A549 (cell line): Measurements from ENCODE around the gene SLC4A3. TPM values are rescaled to one million over a fixed set of nuclear protein-coding genes. Genes with fewer than 3 reads are reported as not detected.

Experiments used
- ATAC-seq, 2 experiments: fragments of 200-7000 bp in 1 of 2; fragments of >200 bp in 1 of 2; cut with Nextera tagmentation in 1 of 2; cut with Tn5 transposase in 1 of 2; 3 replicates each; pipeline versions ENCODE4 v1.8.0 to v1.9.1; 2018 to 2020; ENCODE audit warnings: mild to moderate bottlenecking in 1 of 2, moderate library complexity in 1 of 2
- CTCF ChIA-PET: fragments of 300-600 bp; sonication (Branson Sonifier 250); formaldehyde crosslinking; extraction: SDS; loops from one replicate; lab custom pipeline; 2021; ENCODE audit warnings: antibody characterized with exemption, inconsistent platforms; lab: Yijun Ruan, JAX
- POLR2A ChIA-PET: fragments of 350-600 bp; formaldehyde crosslinking; extraction: SDS; loops from one replicate; lab custom pipeline; 2021; ENCODE audit warnings: antibody characterized with exemption, inconsistent platforms; lab: Yijun Ruan, JAX
- DNase-seq, 2 experiments: peaks; one replicate each; pipeline versions ENCODE4 v3.0.0 to v3.0.0-alpha.2; 2011 to 2016; ENCODE audit warnings: low read depth in 1 of 2, low spot score in 1 of 2
- FAIRE-seq: peaks from 2 replicates; lab custom pipeline; 2011; peaks lifted over from hg19 to GRCh38; lab: Jason Lieb, UNC
- H3K27ac ChIP-seq, 2 experiments: fragments of >200 bp; sonication (Bioruptor Twin); formaldehyde crosslinking; 3 replicates each; pipeline ENCODE4 v1.5.1; 2016 to 2017
- H3K4me1 ChIP-seq: fragments of >200 bp; sonication (Bioruptor Twin); formaldehyde crosslinking; 3 replicates; pipeline ENCODE4 v1.6.1; 2016
- H3K4me2 ChIP-seq: fragments of >200 bp; sonication (Bioruptor Twin); formaldehyde crosslinking; 3 replicates; pipeline ENCODE4 v1.6.1; 2016
- H3K4me3 ChIP-seq: fragments of >200 bp; sonication (Bioruptor Twin); formaldehyde crosslinking; 3 replicates; pipeline ENCODE4 v1.5.1; 2016
- H3K9me3 ChIP-seq: fragments of >200 bp; sonication (Bioruptor Twin); formaldehyde crosslinking; 3 replicates; pipeline ENCODE4 v1.6.1; 2016
- BHLHE40 ChIP-seq: IDR thresholded peaks from 2 replicates; pipeline ENCODE4 v1.6.1; 2012; ENCODE audit warnings: low read depth, low read length, inconsistent platforms
- CBX2 ChIP-seq: fragments of 200-600 bp; sonication (generic); IDR thresholded peaks from 2 replicates; pipeline ENCODE4 v1.6.1; 2016; ENCODE audit warnings: low read depth, mild to moderate bottlenecking, borderline replicate concordance
- CBX8 ChIP-seq: fragments of 200-600 bp; sonication (generic); IDR thresholded peaks from 2 replicates; pipeline ENCODE4 v1.6.1; 2016
- CTCF ChIP-seq: fragments of >200 bp; sonication (Bioruptor Twin); formaldehyde crosslinking; IDR thresholded peaks from 3 replicates; pipeline ENCODE4 v1.5.1; 2016
- E2F6 ChIP-seq: IDR thresholded peaks from 2 replicates; pipeline ENCODE4 v1.6.1; 2012; ENCODE audit warnings: low read depth, borderline replicate concordance
- EHMT2 ChIP-seq: fragments of 200-600 bp; sonication (generic); IDR thresholded peaks from 2 replicates; pipeline ENCODE4 v1.6.1; 2016; ENCODE audit warnings: antibody characterized with exemption, low read depth, mild to moderate bottlenecking, moderate library complexity
- ELK1 ChIP-seq: fragments of 150-350 bp; IDR thresholded peaks from 2 replicates; pipeline ENCODE4 v1.6.1; 2014; ENCODE audit warnings: low read depth, mild to moderate bottlenecking, low read length
- ESRRA ChIP-seq: fragments of 150-350 bp; IDR thresholded peaks from 2 replicates; pipeline ENCODE4 v1.6.1; 2014; ENCODE audit warnings: mild to moderate bottlenecking, low read length, borderline replicate concordance
- HOXA7 ChIP-seq: fragments of 250-450 bp; sonication (Bioruptor Pico); IDR thresholded peaks from 2 replicates; pipeline ENCODE4 v1.5.0; 2020; ENCODE audit warnings: mild to moderate bottlenecking, moderate library complexity
- HOXB13 ChIP-seq: fragments of 250-450 bp; sonication (Bioruptor Pico); IDR thresholded peaks from 2 replicates; pipeline ENCODE4 v1.5.0; 2020; ENCODE audit warnings: low read depth, mild to moderate bottlenecking, moderate library complexity
- JUN ChIP-seq, 2 experiments: fragments of >200 bp; sonication (Bioruptor Twin); formaldehyde crosslinking; IDR thresholded peaks; 2 replicates in 1 of 2; 3 replicates in 1 of 2; pipeline ENCODE4 v1.6.1; 2016 to 2017
- KDM1A ChIP-seq: fragments of 200-600 bp; sonication (generic); IDR thresholded peaks from 2 replicates; pipeline ENCODE4 v1.6.1; 2016; ENCODE audit warnings: low read depth, mild to moderate bottlenecking
- MAZ ChIP-seq: fragments of 150-350 bp; IDR thresholded peaks from 2 replicates; pipeline ENCODE4 v1.6.1; 2014; ENCODE audit warnings: antibody characterized with exemption, low read depth, low read length, borderline replicate concordance
- NPAS2 ChIP-seq: fragments of 250-450 bp; sonication (Bioruptor Pico); IDR thresholded peaks from 2 replicates; pipeline ENCODE4 v1.8.0; 2022; ENCODE audit warnings: mild to moderate bottlenecking, moderate library complexity, borderline replicate concordance
- PHF8 ChIP-seq: fragments of 200-600 bp; sonication (generic); IDR thresholded peaks from 2 replicates; pipeline ENCODE4 v1.6.1; 2016; ENCODE audit warnings: low read depth, mild to moderate bottlenecking, antibody characterized with exemption, moderate library complexity, borderline replicate concordance
- RAD21 ChIP-seq, 2 experiments: fragments of >200 bp in 1 of 2; sonication (Bioruptor Twin) in 1 of 2; formaldehyde crosslinking in 1 of 2; IDR thresholded peaks in 1 of 2; conservative IDR thresholded peaks in 1 of 2; 2 replicates in 1 of 2; 3 replicates in 1 of 2; pipeline ENCODE4 v1.6.1; 2012 to 2018; ENCODE audit warnings: inconsistent platforms in 1 of 2
- RFX5 ChIP-seq: fragments of 450-650 bp; IDR thresholded peaks from 2 replicates; pipeline ENCODE4 v1.7.1; 2014; ENCODE audit warnings: antibody characterized with exemption, mild to moderate bottlenecking, moderate library complexity
- SMC3 ChIP-seq: fragments of >200 bp; sonication (Bioruptor Twin); formaldehyde crosslinking; IDR thresholded peaks from 3 replicates; pipeline ENCODE4 v1.6.1; 2018; ENCODE audit warnings: inconsistent platforms
- SREBF2 ChIP-seq: fragments of 450-650 bp; IDR thresholded peaks from 2 replicates; pipeline ENCODE4 v1.6.1; 2014; ENCODE audit warnings: mild to moderate bottlenecking, moderate library complexity
- TFCP2L1 ChIP-seq: fragments of 250-450 bp; sonication (Bioruptor Pico); IDR thresholded peaks from 2 replicates; pipeline ENCODE4 v1.5.0; 2021; ENCODE audit warnings: mild to moderate bottlenecking
- TP53 ChIP-seq: fragments of 250-450 bp; sonication (Bioruptor Pico); IDR thresholded peaks from 2 replicates; pipeline ENCODE4 v1.5.0; 2021; ENCODE audit warnings: mild to moderate bottlenecking, moderate library complexity
- USF2 ChIP-seq: fragments of 450-650 bp; IDR thresholded peaks from 2 replicates; pipeline ENCODE4 v1.6.1; 2014; ENCODE audit warnings: antibody characterized with exemption
- ZFP36 ChIP-seq: fragments of 450-650 bp; IDR thresholded peaks from 2 replicates; pipeline ENCODE4 v1.6.1; 2014; ENCODE audit warnings: borderline replicate concordance; ENCODE audit not compliant: partially characterized antibody
- ZSCAN20 ChIP-seq: fragments of 250-450 bp; sonication (Bioruptor Pico); IDR thresholded peaks from 2 replicates; pipeline ENCODE4 v1.8.0; 2022; ENCODE audit warnings: mild to moderate bottlenecking, moderate library complexity
- WGBS: methylation state at CpG from one replicate; pipeline ENCODE4 v1.1.6; 2017; ENCODE audit errors: missing lambda C conversion rate; 5-methylcytosine and 5-hydroxymethylcytosine counted together
- polyA plus RNA-seq, 4 experiments: library from polyadenylated mRNA; depleted of rRNA in 3 of 4; stranded (reverse); fragments of >200 nt; fragmentation: RNase III in 1 of 4; extraction: RNeasy Plus Mini Kit Qiagen cat#74134 plus additional on column Dnase treatment in 1 of 4; gene quantifications; 2 replicates in 3 of 4; 3 replicates in 1 of 4; pipeline ENCODE4 v1.2.3, GENCODE V29; 2011 to 2017

Gene SLC4A3
- polyA plus RNA-seq, 2 of the 4 experiments (the other 2 are of a cell fraction) = 1.4 to 3.6 TPM

GRCh38 chr2:219658196-219658846, 30.9 kb downstream of the SLC4A3 start:
- H3K4me3 ChIP-seq = no peak overlapping the region
- 4% methylated on average over 7 of the region's 7 CpGs for WGBS
- H3K27ac ChIP-seq = no peak overlapping the region
- no peaks in the 10 kb centered on the region for H3K4me1 ChIP-seq
- ATAC-seq = no peak
- H3K4me2 ChIP-seq = no peak overlapping the region
- POLR2A ChIA-PET = no interaction called here
- DNase-seq = no peak
- CTCF ChIA-PET = interaction anchor here (1.1 kb wide), 1 partner anchor 15 kb away, joined by 4 read pairs; no protein-coding TSS in a partner anchor
- FAIRE-seq = no peak
- TF ChIP-seq SREBF2 (no peak), TFCP2L1 (CRISPR knock-in tag) (no peak), NPAS2 (no peak), E2F6 (no peak), HOXA7 (CRISPR knock-in tag) (no peak), HOXB13 (CRISPR knock-in tag) (no peak), SMC3 (no peak), USF2 (no peak), RAD21 (conservative IDR thresholded peaks at IDR 0.05 in 1 of 2, IDR thresholded peaks at IDR 0.05 in 1 of 2) (no peak), EHMT2 (no peak), ESRRA (no peak), MAZ (no peak), CBX8 (no peak), RFX5 (no peak), ZFP36 (no peak)
- TF ChIP-seq, all 56 proteins: peak for 0
- peaks cover 67% of the 10 kb centered on the region for H3K9me3 ChIP-seq

GRCh38 chr2:219658874-219659273, 31.4 kb downstream of the SLC4A3 start:
- ATAC-seq (no peak), DNase-seq (no peak), FAIRE-seq (no peak)
- no peak overlapping the region for H3K4me2 ChIP-seq
- ChIA-PET CTCF (no interaction called here), POLR2A (no interaction called here)
- H3K27ac ChIP-seq = no peak overlapping the region
- H3K4me1 ChIP-seq = no peaks in the 10 kb centered on the region
- WGBS = 35% methylated on average over 3 of the region's 3 CpGs
- peaks cover 67% of the 10 kb centered on the region for H3K9me3 ChIP-seq
- TF ChIP-seq BHLHE40 = no peak
- TF ChIP-seq CBX2 = no peak
- TF ChIP-seq ELK1 = no peak
- no peak for TF ChIP-seq CTCF
- no peak for TF ChIP-seq ZSCAN20 (CRISPR knock-in tag)
- TF ChIP-seq JUN (IDR thresholded peaks at IDR 0.05) = no peak
- TF ChIP-seq KDM1A = no peak
- no peak for TF ChIP-seq TP53 (CRISPR knock-in tag)
- no peak for TF ChIP-seq PHF8
- TF ChIP-seq SMC3 = no peak
- TF ChIP-seq CBX8 = no peak
- H3K4me3 ChIP-seq = no peak overlapping the region
